Astrocyte (in vitro differentiated cells and primary cell): Measurements from ENCODE around the gene IL9. TPM values are rescaled to one million over a fixed set of nuclear protein-coding genes. Genes with fewer than 3 reads are reported as not detected.
"Not testable (repeated sequence)": the region's sequence is repeated elsewhere in the genome, so short reads cannot be mapped to it uniquely, and the experiment has no call there.

Experiments used
- DNase-seq: peaks from one replicate; pipeline ENCODE4 v3.0.0-alpha.2; 2010; ENCODE audit warnings: low read depth
- FAIRE-seq: peaks from 2 replicates; lab custom pipeline; 2011; peaks lifted over from hg19 to GRCh38; lab: Jason Lieb, UNC
- H2AFZ ChIP-seq: 2 replicates; pipeline ENCODE4 v1.6.0; 2012; ENCODE audit warnings: low read depth, low read length, inconsistent platforms
- H3K27ac ChIP-seq: 2 replicates; pipeline ENCODE4 v1.5.1; 2011; ENCODE audit warnings: low read depth, low read length, inconsistent platforms
- H3K27me3 ChIP-seq: 2 replicates; pipeline ENCODE4 v1.6.0; 2011; ENCODE audit warnings: low read length, inconsistent platforms; ENCODE audit not compliant: insufficient read depth
- H3K36me3 ChIP-seq: 2 replicates; pipeline ENCODE4 v1.5.1; 2011; ENCODE audit warnings: low read length, inconsistent platforms; ENCODE audit not compliant: insufficient read depth
- H3K4me1 ChIP-seq: 2 replicates; pipeline ENCODE4 v1.5.1; 2011; ENCODE audit warnings: low read length, inconsistent platforms; ENCODE audit not compliant: insufficient read depth
- H3K4me2 ChIP-seq: 2 replicates; pipeline ENCODE4 v1.6.0; 2012; ENCODE audit warnings: low read length, inconsistent platforms
- H3K4me3 ChIP-seq: 2 replicates; pipeline ENCODE4 v1.5.1; 2011; ENCODE audit warnings: low read depth, mild to moderate bottlenecking, low read length, inconsistent platforms; ENCODE audit not compliant: insufficient read depth
- H3K79me2 ChIP-seq: 2 replicates; pipeline ENCODE4 v1.6.0; 2012; ENCODE audit warnings: mild to moderate bottlenecking, low read length, inconsistent platforms; ENCODE audit not compliant: insufficient read depth
- H3K9ac ChIP-seq: 2 replicates; pipeline ENCODE4 v1.6.0; 2012; ENCODE audit warnings: mild to moderate bottlenecking, low read length, inconsistent platforms
- H3K9me3 ChIP-seq: 2 replicates; pipeline ENCODE4 v1.5.1; 2012; ENCODE audit warnings: low read depth, mild to moderate bottlenecking, low read length, inconsistent platforms; ENCODE audit not compliant: insufficient read depth
- H4K20me1 ChIP-seq: 2 replicates; pipeline ENCODE4 v1.6.0; 2012; ENCODE audit warnings: low read length, inconsistent platforms; ENCODE audit not compliant: insufficient read depth
- H3K27ac Mint-ChIP-seq: one replicate; pipeline ENCODE4 v1.8.0; 2021; ENCODE audit warnings: mild to moderate bottlenecking, mixed read lengths; ENCODE audit not compliant: unreplicated experiment
- H3K27me3 Mint-ChIP-seq: one replicate; pipeline ENCODE4 v1.8.0; 2021; ENCODE audit warnings: low read depth, mixed read lengths; ENCODE audit not compliant: unreplicated experiment
- H3K36me3 Mint-ChIP-seq: one replicate; pipeline ENCODE4 v1.8.0; 2021; ENCODE audit warnings: low read depth, mixed read lengths; ENCODE audit not compliant: unreplicated experiment
- H3K4me1 Mint-ChIP-seq: one replicate; pipeline ENCODE4 v1.8.0; 2021; ENCODE audit warnings: low read depth, mixed read lengths; ENCODE audit not compliant: unreplicated experiment
- H3K4me3 Mint-ChIP-seq: one replicate; pipeline ENCODE4 v1.8.0; 2021; ENCODE audit warnings: mild to moderate bottlenecking, moderate library complexity, mixed read lengths; ENCODE audit not compliant: unreplicated experiment
- H3K9me3 Mint-ChIP-seq: one replicate; pipeline ENCODE4 v1.8.0; 2021; ENCODE audit warnings: mild to moderate bottlenecking, mixed read lengths; ENCODE audit not compliant: unreplicated experiment
- CTCF ChIP-seq: IDR thresholded peaks from 2 replicates; pipeline ENCODE4 v1.5.1; 2011; ENCODE audit warnings: low read depth, mild to moderate bottlenecking, inconsistent platforms, low read length, moderate library complexity; ENCODE audit not compliant: insufficient read depth
- EZH2 ChIP-seq: IDR thresholded peaks from 2 replicates; pipeline ENCODE4 v1.6.1; 2012; ENCODE audit warnings: mild to moderate bottlenecking, low read length, inconsistent platforms; ENCODE audit not compliant: insufficient read depth
- total RNA-seq: library from RNA; stranded (reverse); gene quantifications from 2 replicates; pipeline ENCODE4 v1.2.1, GENCODE V29; 2021

IL9 gene
- total RNA-seq, 1 donor from 2014 or later = not detected

GRCh38 chr5:135861641-135862040, 34.0 kb downstream of the IL9 start:
- no peak overlapping the region for H2AFZ ChIP-seq
- DNase-seq (no peak), FAIRE-seq (no peak)
- Mint-ChIP-seq H3K27ac (no peak overlapping the region), H3K9me3 (peaks cover 7% of the 10 kb centered on the region), H3K4me1 (no peaks in the 10 kb centered on the region), H3K36me3 (no peaks in the 10 kb centered on the region), H3K27me3 (peaks cover 53% of the 10 kb centered on the region), H3K4me3 (no peak overlapping the region)
- no peaks in the 10 kb centered on the region for H4K20me1 ChIP-seq
- no peaks in the 10 kb centered on the region for H3K9me3 ChIP-seq
- H3K36me3 ChIP-seq = no peaks in the 10 kb centered on the region
- H3K27me3 ChIP-seq = peaks cover 12% of the 10 kb centered on the region
- TF ChIP-seq CTCF (no peak), EZH2 (no peak)
- H3K9ac ChIP-seq = no peak overlapping the region
- no peaks in the 10 kb centered on the region for H3K79me2 ChIP-seq
- H3K27ac ChIP-seq = no peak overlapping the region
- H3K4me3 ChIP-seq = no peak overlapping the region
- no peak overlapping the region for H3K4me2 ChIP-seq
- H3K4me1 ChIP-seq = no peaks in the 10 kb centered on the region

DNA sequence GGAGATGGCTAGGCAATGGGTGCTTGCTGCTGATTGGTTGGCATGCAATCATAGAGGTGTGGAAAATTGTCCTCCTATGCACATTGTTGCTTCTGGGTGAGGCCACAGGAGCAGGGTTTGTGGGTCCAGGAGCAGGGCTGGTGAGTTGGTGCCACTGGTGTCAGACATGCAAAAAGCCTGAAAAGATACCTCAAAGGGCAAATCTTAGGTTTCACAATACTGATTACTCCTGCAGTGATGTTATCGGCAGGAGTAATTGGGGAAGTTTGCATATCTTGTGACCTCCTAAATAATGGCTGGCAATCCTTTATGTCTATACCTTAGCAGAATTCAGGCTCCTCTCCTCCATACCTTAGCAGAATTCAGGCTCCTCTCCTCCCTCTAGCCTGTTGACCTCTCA, 36.0 kb downstream of the IL9 start:
- no peaks in the 10 kb centered on the region for H3K36me3 ChIP-seq
- no peak overlapping the region for H3K4me2 ChIP-seq
- Mint-ChIP-seq H3K9me3 (peaks cover 11% of the 10 kb centered on the region), H3K4me1 (no peaks in the 10 kb centered on the region), H3K27ac (no peak overlapping the region), H3K27me3 (peaks cover 70% of the 10 kb centered on the region), H3K36me3 (no peaks in the 10 kb centered on the region), H3K4me3 (no peak overlapping the region)
- no peak for TF ChIP-seq CTCF
- TF ChIP-seq EZH2 = no peak
- DNase-seq = no peak
- H2AFZ ChIP-seq = no peak overlapping the region
- no peak for FAIRE-seq
- no peak overlapping the region for H3K27ac ChIP-seq
- H4K20me1 ChIP-seq = no peaks in the 10 kb centered on the region
- no peaks in the 10 kb centered on the region for H3K9me3 ChIP-seq
- H3K27me3 ChIP-seq = peaks cover 12% of the 10 kb centered on the region
- H3K79me2 ChIP-seq = no peaks in the 10 kb centered on the region
- no peak overlapping the region for H3K4me3 ChIP-seq
- H3K9ac ChIP-seq = no peak overlapping the region
- no peaks in the 10 kb centered on the region for H3K4me1 ChIP-seq

DNA sequence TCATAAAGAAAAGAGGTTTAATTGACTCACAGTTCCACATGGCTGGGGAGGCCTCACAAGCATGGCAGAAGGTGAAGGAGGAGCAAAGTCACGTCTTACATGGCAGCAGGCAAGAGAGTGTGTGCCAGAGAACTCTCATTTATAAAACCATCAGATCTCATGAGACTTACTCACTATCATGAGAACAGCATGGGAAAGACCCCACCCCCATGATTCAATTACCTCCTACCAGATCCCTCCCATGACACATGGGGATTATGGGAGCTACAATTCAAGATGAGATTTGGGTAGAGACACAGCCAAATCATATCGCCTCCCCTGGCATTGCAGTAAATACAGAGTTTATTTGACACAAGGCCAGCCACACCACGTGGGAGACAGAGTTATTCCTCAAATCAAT, 36.5 kb downstream of the IL9 start:
- H3K36me3 Mint-ChIP-seq, H3K4me2 ChIP-seq, H3K27ac Mint-ChIP-seq: not testable (repeated sequence)

More for the DNA sequence above, 36.5 kb downstream of the IL9 start:
- not testable (repeated sequence) for H3K9ac ChIP-seq, H3K27ac ChIP-seq, H3K9me3 ChIP-seq, H2AFZ ChIP-seq, H3K4me1 ChIP-seq, H3K4me1 Mint-ChIP-seq, H3K36me3 ChIP-seq, DNase-seq, FAIRE-seq, H3K4me3 ChIP-seq, H3K4me3 Mint-ChIP-seq, H3K79me2 ChIP-seq, H4K20me1 ChIP-seq
- Mint-ChIP-seq H3K27me3 (peaks cover 68% of the 10 kb centered on the region), H3K9me3 (peaks cover 13% of the 10 kb centered on the region)
- peaks cover 12% of the 10 kb centered on the region for H3K27me3 ChIP-seq
